H1 (cell line): ENCODE data around the gene DISC1. TPM values are rescaled to one million over a fixed set of nuclear protein-coding genes. Genes with fewer than 3 reads are reported as not detected.

ENCODE experiments used
- polyA plus RNA-seq, 7 experiments: library from polyadenylated mRNA; depleted of rRNA in 3 of 7; stranded (reverse) in 5 of 7; unstranded in 2 of 7; fragments of >200 nt in 5 of 7; fragments of 200-250 nt in 2 of 7; gene quantifications; 1 replicate in 5 of 7; 2 replicates in 1 of 7; 4 replicates in 1 of 7; pipeline versions ENCODE4 v1.2.1 to v1.2.3, GENCODE V29; 2011 to 2013; ENCODE audit warnings: missing spikeins in 2 of 7, mixed read lengths in 2 of 7
- total RNA-seq: library from RNA; stranded (reverse); fragmentation: NEBNext Ultra II Directional; extraction: Animal tissue kit (Norgen Biotek cat#: 25700); gene quantifications from 2 replicates; pipeline ENCODE4 v1.2.1, GENCODE V29; 2021
- TF ChIP-seq, protein P1 (sequence below): fragments of 300-600 bp; sonication (generic); IDR thresholded peaks from 2 replicates; pipeline ENCODE4 v1.7.1; 2012; ENCODE audit warnings: low read length, moderate library complexity, mild to moderate bottlenecking, inconsistent platforms; ENCODE audit not compliant: insufficient replicate concordance

Gene DISC1
- total and polyA plus RNA-seq, 2 of the 8 experiments (the other 6 are each of a cell fraction or from before 2014, with no cell fraction given) = 1.1 to 3.5 TPM

DNA sequence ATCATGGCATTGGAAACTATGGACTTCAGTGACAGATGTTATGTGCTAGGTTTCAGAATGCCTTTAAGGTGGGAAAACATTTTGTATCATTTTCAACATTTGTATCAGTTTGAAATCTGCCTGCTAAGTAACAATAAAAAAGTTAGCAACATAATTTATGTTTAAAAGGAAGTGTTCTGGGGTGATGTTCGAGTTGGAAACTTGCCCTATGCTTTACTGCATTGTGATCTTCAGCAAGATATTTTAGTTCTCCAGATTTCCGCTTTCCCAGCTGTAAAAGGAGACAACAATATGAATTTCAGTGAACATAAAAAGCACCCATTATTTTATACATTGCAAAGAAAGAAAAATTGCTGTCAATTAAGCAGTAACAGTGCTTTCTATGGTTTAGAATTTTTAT lies 187.4 kb downstream of the DISC1 start (continued):
- TF ChIP-seq, protein P1, sequence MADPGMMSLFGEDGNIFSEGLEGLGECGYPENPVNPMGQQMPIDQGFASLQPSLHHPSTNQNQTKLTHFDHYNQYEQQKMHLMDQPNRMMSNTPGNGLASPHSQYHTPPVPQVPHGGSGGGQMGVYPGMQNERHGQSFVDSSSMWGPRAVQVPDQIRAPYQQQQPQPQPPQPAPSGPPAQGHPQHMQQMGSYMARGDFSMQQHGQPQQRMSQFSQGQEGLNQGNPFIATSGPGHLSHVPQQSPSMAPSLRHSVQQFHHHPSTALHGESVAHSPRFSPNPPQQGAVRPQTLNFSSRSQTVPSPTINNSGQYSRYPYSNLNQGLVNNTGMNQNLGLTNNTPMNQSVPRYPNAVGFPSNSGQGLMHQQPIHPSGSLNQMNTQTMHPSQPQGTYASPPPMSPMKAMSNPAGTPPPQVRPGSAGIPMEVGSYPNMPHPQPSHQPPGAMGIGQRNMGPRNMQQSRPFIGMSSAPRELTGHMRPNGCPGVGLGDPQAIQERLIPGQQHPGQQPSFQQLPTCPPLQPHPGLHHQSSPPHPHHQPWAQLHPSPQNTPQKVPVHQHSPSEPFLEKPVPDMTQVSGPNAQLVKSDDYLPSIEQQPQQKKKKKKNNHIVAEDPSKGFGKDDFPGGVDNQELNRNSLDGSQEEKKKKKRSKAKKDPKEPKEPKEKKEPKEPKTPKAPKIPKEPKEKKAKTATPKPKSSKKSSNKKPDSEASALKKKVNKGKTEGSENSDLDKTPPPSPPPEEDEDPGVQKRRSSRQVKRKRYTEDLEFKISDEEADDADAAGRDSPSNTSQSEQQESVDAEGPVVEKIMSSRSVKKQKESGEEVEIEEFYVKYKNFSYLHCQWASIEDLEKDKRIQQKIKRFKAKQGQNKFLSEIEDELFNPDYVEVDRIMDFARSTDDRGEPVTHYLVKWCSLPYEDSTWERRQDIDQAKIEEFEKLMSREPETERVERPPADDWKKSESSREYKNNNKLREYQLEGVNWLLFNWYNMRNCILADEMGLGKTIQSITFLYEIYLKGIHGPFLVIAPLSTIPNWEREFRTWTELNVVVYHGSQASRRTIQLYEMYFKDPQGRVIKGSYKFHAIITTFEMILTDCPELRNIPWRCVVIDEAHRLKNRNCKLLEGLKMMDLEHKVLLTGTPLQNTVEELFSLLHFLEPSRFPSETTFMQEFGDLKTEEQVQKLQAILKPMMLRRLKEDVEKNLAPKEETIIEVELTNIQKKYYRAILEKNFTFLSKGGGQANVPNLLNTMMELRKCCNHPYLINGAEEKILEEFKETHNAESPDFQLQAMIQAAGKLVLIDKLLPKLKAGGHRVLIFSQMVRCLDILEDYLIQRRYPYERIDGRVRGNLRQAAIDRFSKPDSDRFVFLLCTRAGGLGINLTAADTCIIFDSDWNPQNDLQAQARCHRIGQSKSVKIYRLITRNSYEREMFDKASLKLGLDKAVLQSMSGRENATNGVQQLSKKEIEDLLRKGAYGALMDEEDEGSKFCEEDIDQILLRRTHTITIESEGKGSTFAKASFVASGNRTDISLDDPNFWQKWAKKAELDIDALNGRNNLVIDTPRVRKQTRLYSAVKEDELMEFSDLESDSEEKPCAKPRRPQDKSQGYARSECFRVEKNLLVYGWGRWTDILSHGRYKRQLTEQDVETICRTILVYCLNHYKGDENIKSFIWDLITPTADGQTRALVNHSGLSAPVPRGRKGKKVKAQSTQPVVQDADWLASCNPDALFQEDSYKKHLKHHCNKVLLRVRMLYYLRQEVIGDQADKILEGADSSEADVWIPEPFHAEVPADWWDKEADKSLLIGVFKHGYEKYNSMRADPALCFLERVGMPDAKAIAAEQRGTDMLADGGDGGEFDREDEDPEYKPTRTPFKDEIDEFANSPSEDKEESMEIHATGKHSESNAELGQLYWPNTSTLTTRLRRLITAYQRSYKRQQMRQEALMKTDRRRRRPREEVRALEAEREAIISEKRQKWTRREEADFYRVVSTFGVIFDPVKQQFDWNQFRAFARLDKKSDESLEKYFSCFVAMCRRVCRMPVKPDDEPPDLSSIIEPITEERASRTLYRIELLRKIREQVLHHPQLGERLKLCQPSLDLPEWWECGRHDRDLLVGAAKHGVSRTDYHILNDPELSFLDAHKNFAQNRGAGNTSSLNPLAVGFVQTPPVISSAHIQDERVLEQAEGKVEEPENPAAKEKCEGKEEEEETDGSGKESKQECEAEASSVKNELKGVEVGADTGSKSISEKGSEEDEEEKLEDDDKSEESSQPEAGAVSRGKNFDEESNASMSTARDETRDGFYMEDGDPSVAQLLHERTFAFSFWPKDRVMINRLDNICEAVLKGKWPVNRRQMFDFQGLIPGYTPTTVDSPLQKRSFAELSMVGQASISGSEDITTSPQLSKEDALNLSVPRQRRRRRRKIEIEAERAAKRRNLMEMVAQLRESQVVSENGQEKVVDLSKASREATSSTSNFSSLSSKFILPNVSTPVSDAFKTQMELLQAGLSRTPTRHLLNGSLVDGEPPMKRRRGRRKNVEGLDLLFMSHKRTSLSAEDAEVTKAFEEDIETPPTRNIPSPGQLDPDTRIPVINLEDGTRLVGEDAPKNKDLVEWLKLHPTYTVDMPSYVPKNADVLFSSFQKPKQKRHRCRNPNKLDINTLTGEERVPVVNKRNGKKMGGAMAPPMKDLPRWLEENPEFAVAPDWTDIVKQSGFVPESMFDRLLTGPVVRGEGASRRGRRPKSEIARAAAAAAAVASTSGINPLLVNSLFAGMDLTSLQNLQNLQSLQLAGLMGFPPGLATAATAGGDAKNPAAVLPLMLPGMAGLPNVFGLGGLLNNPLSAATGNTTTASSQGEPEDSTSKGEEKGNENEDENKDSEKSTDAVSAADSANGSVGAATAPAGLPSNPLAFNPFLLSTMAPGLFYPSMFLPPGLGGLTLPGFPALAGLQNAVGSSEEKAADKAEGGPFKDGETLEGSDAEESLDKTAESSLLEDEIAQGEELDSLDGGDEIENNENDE = no peak
